A549 treated with GW870086 at 1 μM for 4 hours (cell line): ENCODE results near the gene USP36. TPM values are rescaled to one million over a fixed set of nuclear protein-coding genes. Genes with fewer than 3 reads are reported as not detected.

Experiments
- total RNA-seq: library from RNA; stranded (reverse); fragments of 200-300 nt; extraction: Qiagen RNA extraction; gene quantifications from 5 replicates; pipeline ENCODE4 v1.2.3, GENCODE V29; 2022; ENCODE audit warnings: low read depth

The USP36 gene
- 51.4 to 59.0 TPM (median 57.2 TPM) in 5 replicates for total RNA-seq

GRCh38 chr17:78840780-78841611, at the start of gene USP36:
USP36 (minus strand) TSS chr17:78840814; CDS start chr17:78836363, 4,451 bp downstream.

DNA sequence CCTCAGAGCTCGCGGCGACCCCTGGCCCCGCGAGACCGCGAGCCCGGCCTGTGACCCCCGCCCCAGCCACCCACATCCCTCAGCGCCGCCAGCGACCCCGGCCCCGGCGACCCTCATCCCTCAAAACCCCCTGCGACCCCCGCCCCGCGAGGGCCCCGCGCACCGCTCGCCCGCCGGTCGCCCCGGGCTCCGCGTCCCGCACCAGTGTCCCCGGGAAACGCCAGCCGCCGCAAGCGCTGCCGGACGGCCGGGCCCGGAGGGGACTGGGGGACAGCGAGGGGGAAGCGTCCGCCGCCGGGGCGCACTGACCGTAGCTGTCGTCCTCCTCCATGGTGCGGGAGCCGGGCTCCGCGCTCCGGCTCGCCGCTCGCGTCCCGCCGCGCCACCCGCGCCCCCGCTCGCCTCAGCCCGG, 58.7 kb downstream of the USP36 start, which contains the start of gene CYTH1:
Gene CYTH1, minus strand, starts transcription at position 381 of the 412 bp plus-strand sequence. Its CDS starts 50 bp downstream, at position 331.

Other genes with a start within 250 kb of the USP36 start
- gene CYTH1, start 58.5 kb downstream of the USP36 start, total RNA-seq = 60.4 to 76.4 TPM (median 62.9 TPM) in 5 replicates
- gene CEP295NL, start 62.4 kb upstream of the USP36 start, total RNA-seq = 0.15 to 0.57 TPM (median 0.34 TPM) in 5 replicates
- 201 to 255 TPM (median 228 TPM) in 5 replicates for gene TIMP2, start 84.6 kb upstream of the USP36 start, total RNA-seq
- gene LGALS3BP, start 139.1 kb upstream of the USP36 start, total RNA-seq = 71.8 to 91.2 TPM (median 76.6 TPM) in 5 replicates
- gene CANT1, start 168.9 kb upstream of the USP36 start, total RNA-seq = 74.1 to 86.6 TPM (median 80.7 TPM) in 5 replicates
- 51.8 to 62.2 TPM (median 53.9 TPM) in 5 replicates for gene C1QTNF1, start 183.4 kb upstream of the USP36 start, total RNA-seq
- gene ENGASE, start 234.0 kb upstream of the USP36 start, total RNA-seq = 12.0 to 19.0 TPM (median 15.6 TPM) in 5 replicates